Thymus (tissue), 11 donors: Measurements from ENCODE around the gene ZSWIM8. TPM values are rescaled to one million over a fixed set of nuclear protein-coding genes. Genes with fewer than 3 reads are reported as not detected.

Experiments used
- DNase-seq, 9 donors: peaks; one replicate each; pipeline ENCODE4 v3.0.0-alpha.2; 2013; ENCODE audit warnings: low spot score in 9 of 9, low read depth in 6 of 9, missing footprints in 1 of 9
- H3K27ac ChIP-seq, 2 donors: one replicate each; pipeline ENCODE4 v1.5.1; 2013; ENCODE audit warnings: control low read depth in 1 of 2, low read depth in 1 of 2, low read length in 1 of 2, mild to moderate bottlenecking in 1 of 2, moderate library complexity in 1 of 2
- H3K27me3 ChIP-seq, 2 donors: one replicate each; pipeline ENCODE4 v1.5.1; 2013; ENCODE audit warnings: low read length in 1 of 2; ENCODE audit not compliant: control insufficient read depth in 2 of 2, insufficient read depth in 1 of 2
- H3K36me3 ChIP-seq, 2 donors: one replicate each; pipeline ENCODE4 v1.5.1; 2013; ENCODE audit warnings: low read length in 1 of 2, mild to moderate bottlenecking in 1 of 2, moderate library complexity in 1 of 2; ENCODE audit not compliant: control insufficient read depth in 2 of 2, insufficient read depth in 2 of 2
- H3K4me1 ChIP-seq, 2 donors: one replicate each; pipeline ENCODE4 v1.5.1; 2013; ENCODE audit warnings: low read length in 2 of 2; ENCODE audit not compliant: control insufficient read depth in 2 of 2, insufficient read depth in 2 of 2
- H3K4me3 ChIP-seq, 2 donors: one replicate each; pipeline ENCODE4 v1.5.1; 2013; ENCODE audit warnings: low read length in 2 of 2, control low read depth in 1 of 2, mild to moderate bottlenecking in 1 of 2
- H3K9me3 ChIP-seq, 2 donors: one replicate each; pipeline ENCODE4 v1.5.1; 2013; ENCODE audit warnings: low read length in 1 of 2, mild to moderate bottlenecking in 1 of 2; ENCODE audit not compliant: control insufficient read depth in 2 of 2, insufficient read depth in 1 of 2
- WGBS: extraction: QIAGEN DNeasy Blood & Tissue Kit; methylation state at CpG from one replicate; pipeline ENCODE4 v1.1.7; 2013; 5-methylcytosine and 5-hydroxymethylcytosine counted together
- polyA plus RNA-seq: library from polyadenylated mRNA; stranded (reverse); fragments of 200-250 nt; gene quantifications from one replicate; pipeline ENCODE4 v1.2.3, GENCODE V29; 2013
- total RNA-seq: library from RNA; stranded (reverse); fragments of 120-200 nt; gene quantifications from one replicate; pipeline ENCODE4 v1.2.4, GENCODE V29; 2013
- donor health status: healthy.

The ZSWIM8 gene
- total and polyA plus RNA-seq, 2 donors = 27.1 to 106 TPM

DNA sequence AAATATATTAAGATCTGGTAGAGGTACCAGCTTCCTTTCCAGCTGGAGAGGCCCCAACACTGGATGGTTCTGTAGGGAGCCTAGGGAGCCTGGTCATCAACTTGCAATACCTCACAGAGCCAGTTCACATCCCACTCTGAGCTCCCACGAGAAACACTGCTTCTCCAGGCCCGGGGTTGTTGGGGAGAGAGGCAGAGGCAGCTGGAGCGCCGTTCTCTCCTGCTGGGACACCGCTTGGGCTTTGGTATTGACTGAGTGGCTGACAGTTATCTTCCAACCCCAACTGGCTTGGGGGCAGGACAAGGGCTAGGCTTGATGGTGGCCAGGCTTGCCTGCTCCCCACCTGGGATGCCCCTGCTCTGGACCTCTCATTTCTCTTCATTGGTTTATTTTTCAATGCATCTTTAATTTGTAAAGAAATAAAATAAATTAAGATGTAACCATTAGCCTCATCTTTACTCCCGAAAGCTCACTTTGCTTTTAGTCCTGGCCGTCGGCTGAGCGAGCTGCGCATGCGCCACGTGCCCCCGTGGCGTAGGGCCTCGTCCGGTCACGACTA is 13.6 kb upstream of the ZSWIM8 start:
- H3K9me3 ChIP-seq = peaks cover 0 to 3% of the 10 kb centered on the region in 2 donors
- peaks cover 21 to 45% of the 10 kb centered on the region in 2 donors for H3K4me1 ChIP-seq
- no peaks in the 10 kb centered on the region for H3K27me3 ChIP-seq
- DNase-seq = peak in 5 of 9 donors; percentile 50 to 78 (median 69)
- WGBS = 24% methylated on average over 17 of the region's 17 CpGs
- peak overlapping the region; percentile 92 to 98 for H3K27ac ChIP-seq
- peaks cover 17 to 70% of the 10 kb centered on the region in 2 donors for H3K36me3 ChIP-seq
- H3K4me3 ChIP-seq = peak overlapping the region; percentile 78 to 83

DNA sequence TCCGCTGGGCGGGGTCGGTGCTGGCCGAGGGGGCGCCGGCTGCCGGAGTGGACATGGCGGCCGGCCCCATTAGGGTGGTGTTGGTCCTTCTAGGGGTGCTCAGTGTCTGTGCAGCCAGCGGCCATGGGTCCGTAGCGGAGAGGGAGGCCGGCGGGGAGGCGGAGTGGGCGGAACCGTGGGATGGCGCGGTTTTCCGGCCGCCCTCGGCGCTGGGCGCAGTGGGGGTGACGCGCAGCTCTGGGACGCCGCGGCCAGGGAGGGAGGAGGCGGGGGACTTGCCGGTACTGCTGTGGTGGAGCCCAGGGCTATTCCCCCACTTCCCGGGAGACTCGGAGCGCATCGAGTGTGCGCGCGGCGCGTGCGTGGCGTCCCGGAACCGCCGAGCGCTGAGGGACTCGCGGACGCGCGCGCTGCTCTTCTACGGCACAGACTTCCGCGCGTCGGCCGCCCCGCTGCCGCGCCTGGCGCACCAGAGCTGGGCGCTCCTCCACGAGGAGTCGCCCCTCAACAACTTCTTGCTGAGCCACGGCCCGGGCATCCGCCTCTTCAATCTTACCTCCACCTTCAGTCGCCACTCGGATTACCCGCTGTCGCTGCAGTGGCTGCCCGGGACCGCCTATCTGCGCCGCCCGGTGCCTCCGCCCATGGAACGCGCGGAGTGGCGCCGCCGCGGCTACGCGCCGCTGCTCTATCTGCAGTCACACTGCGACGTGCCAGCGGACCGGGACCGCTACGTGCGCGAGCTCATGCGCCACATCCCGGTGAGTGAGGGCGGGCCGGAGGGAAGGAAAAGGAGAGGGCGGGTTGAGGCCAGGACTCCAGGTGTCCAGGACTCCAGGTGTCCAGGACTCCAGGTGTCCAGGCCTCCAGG is 12.9 kb upstream of the ZSWIM8 start:
- peak in 6 of 9 donors; percentile 68 to 89 (median 76) for DNase-seq
- Histone ChIP-seq H3K27ac (peak overlapping the region; percentile 92 to 98), H3K36me3 (peaks cover 14 to 67% of the 10 kb centered on the region in 2 donors), H3K4me3 (peak overlapping the region; percentile 78 to 83), H3K27me3 (no peaks in the 10 kb centered on the region), H3K9me3 (peaks cover 0 to 3% of the 10 kb centered on the region in 2 donors), H3K4me1 (peaks cover 21 to 45% of the 10 kb centered on the region in 2 donors)
- WGBS = under 1% methylated on average over 101 of the region's 101 CpGs

DNA sequence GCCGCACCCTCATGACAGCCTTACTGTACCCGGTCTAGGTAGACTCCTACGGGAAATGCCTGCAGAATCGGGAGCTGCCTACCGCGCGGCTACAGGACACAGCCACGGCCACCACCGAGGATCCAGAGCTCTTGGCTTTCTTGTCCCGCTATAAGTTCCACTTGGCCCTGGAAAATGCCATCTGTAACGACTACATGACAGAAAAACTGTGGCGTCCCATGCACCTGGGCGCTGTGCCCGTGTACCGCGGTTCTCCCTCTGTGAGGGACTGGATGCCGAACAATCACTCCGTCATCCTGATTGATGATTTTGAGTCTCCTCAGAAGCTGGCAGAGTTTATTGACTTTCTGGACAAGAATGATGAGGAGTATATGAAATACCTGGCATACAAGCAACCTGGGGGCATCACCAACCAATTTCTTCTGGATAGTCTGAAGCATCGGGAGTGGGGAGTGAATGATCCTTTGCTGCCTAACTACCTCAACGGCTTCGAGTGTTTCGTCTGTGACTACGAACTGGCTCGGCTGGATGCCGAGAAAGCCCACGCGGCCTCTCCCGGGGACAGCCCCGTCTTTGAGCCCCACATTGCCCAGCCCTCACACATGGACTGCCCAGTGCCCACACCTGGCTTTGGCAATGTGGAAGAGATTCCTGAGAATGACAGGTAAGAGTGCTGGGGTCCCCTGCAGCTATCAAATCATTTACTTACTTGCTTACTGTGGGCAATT is 12.1 kb upstream of the ZSWIM8 start:
- no peak for DNase-seq
- peaks cover 14 to 62% of the 10 kb centered on the region in 2 donors for H3K36me3 ChIP-seq
- H3K27ac ChIP-seq = peak overlapping the region; percentile 92 to 98
- 12% methylated on average over 29 of the region's 29 CpGs for WGBS
- no peaks in the 10 kb centered on the region for H3K27me3 ChIP-seq
- H3K4me3 ChIP-seq = peak overlapping the region; percentile 78 to 83
- peaks cover 0 to 3% of the 10 kb centered on the region in 2 donors for H3K9me3 ChIP-seq
- H3K4me1 ChIP-seq = peaks cover 21 to 45% of the 10 kb centered on the region in 2 donors

DNA sequence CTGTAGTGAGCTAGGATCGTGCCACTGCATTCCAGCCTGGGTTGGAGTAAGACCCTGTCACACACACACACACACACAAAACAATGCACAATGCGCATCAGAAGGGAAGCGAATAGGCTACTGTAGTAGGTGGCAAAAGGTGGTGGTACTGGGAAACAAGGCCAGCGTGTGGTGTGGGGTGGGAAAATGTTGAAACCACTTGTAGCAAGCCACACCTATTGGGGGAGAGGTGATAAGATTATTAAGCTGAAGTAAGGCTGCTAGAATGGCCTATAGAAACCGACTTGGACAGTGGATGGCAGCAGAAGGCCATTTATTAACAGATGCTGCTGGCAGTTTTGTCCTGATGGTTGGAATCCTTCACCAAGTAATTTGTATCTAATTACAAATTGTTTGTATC is 10.8 kb upstream of the ZSWIM8 start:
- H3K36me3 ChIP-seq = peaks cover 18 to 60% of the 10 kb centered on the region in 2 donors

DNA sequence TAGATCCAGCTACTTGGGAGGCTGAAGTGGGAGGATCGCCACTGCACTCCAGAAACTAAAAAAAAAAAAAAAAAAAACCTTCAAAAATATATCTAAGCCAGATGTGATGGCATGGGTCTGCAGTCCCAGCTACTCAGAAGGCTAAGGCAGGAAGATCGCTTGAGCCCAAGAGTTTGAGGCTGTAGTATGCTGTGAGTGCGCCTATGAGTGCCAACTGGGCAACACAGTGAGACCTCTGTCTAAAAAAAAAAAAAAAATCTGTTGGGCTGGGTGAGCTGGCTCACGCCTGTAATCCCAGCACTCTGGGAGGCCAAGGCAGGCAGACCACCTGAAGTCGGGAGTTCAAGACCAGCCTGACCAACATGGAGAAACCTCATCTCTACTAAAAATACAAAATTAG is 6.4 kb upstream of the ZSWIM8 start:
- Histone ChIP-seq H3K27me3 (no peaks in the 10 kb centered on the region), H3K9me3 (no peaks in the 10 kb centered on the region), H3K4me1 (peaks cover 22 to 26% of the 10 kb centered on the region in 2 donors), H3K27ac (no peak overlapping the region), H3K36me3 (peaks cover 4 to 44% of the 10 kb centered on the region in 2 donors), H3K4me3 (no peak overlapping the region)
- no peak for DNase-seq
- 98% methylated on average over 5 of the region's 5 CpGs for WGBS

More for the DNA sequence above, 10.8 kb upstream of the ZSWIM8 start:
- no peak for DNase-seq
- Histone ChIP-seq H3K27me3 (no peaks in the 10 kb centered on the region), H3K27ac (no peak overlapping the region), H3K4me1 (peaks cover 21 to 33% of the 10 kb centered on the region in 2 donors), H3K4me3 (peak overlapping the region in 1 of 2 donors; percentile 4), H3K9me3 (peaks cover 0 to 3% of the 10 kb centered on the region in 2 donors)
- 58% methylated on average over 5 of the region's 5 CpGs for WGBS

DNA sequence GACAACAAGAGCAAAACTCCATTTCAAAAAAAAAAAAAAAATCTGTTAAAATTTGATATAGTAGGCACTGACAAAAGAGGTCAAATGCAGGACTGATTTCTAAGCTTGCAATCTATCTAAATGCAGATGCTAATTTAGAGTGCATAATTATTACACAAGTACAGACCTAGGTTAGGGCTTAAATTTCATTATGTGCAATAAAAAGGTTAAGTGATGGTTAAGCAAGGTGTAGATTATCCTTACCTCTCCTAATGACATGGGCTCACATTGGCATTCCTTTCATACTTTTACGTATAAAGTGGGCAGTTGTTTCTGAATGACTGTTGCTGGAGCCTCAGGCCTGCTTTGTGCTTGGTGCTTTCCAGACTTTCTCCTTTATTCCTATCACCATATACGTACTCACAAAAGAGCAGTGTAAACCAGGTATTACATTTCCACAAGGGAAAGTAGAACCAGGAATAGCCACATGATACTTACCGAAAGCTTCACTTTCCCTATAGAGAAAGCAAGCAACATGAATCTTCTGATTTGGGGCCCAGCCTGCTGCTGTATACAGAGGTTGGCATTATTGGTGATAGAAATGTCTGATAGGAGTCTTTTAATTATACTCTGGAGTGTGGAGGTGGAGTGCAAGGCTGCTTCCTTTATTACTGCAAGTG is 5.7 kb upstream of the ZSWIM8 start:
- no peaks in the 10 kb centered on the region for H3K27me3 ChIP-seq
- H3K36me3 ChIP-seq = peaks cover 4 to 41% of the 10 kb centered on the region in 2 donors
- WGBS = 96% methylated on average over 3 of the region's 3 CpGs
- H3K27ac ChIP-seq = no peak overlapping the region
- DNase-seq = no peak
- peaks cover 17 to 20% of the 10 kb centered on the region in 2 donors for H3K4me1 ChIP-seq
- H3K9me3 ChIP-seq = no peaks in the 10 kb centered on the region
- H3K4me3 ChIP-seq = no peak overlapping the region

DNA sequence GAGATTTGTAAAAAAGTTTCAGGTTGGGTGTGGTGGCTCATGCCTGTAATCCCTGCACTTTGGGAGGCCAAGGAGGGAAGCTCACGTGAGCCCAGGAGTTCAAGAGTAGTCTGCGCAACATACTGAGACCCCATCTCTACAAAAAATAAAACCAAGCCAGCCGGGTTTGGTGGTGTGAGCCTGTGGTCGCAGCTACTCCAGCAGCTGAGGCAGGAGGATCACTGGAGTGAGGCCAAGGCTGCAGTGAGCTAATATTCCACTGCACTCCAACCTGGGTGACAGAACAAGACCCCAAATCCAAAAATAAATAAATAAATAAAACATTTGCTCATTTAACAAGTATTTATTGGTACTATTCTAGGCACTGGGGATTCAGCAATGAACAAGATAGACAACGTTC is 5.1 kb upstream of the ZSWIM8 start:
- no peaks in the 10 kb centered on the region for H3K27me3 ChIP-seq
- H3K9me3 ChIP-seq = no peaks in the 10 kb centered on the region
- no peak overlapping the region for H3K27ac ChIP-seq
- peaks cover 4 to 36% of the 10 kb centered on the region in 2 donors for H3K36me3 ChIP-seq
- peaks cover 16 to 20% of the 10 kb centered on the region in 2 donors for H3K4me1 ChIP-seq
- DNase-seq = no peak
- H3K4me3 ChIP-seq = no peak overlapping the region
- WGBS = 94% methylated on average over 5 of the region's 5 CpGs

DNA sequence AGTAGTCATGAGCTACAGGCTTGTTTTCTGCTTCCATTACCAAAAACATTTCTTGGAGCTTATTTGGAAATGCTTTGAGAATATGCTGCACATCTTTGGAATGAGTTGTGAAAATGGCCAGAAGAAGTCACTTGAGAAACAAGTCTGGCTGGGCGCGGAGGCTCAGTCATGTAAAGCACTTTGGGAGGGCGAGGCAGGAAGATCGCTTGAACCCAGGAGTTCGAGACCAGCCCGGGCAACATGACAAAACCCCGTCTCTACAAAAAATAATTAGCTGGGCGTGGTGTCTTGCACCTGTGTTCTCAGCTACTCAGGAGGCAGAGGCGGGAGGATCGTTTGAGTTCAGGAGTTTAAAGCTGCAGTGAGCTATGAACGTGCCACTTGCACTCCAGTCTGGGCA is 4.4 kb upstream of the ZSWIM8 start:
- WGBS = 46% methylated on average over 11 of the region's 11 CpGs
- no peaks in the 10 kb centered on the region for H3K9me3 ChIP-seq
- H3K4me3 ChIP-seq = peak overlapping the region; percentile 79 to 83
- peak overlapping the region in 1 of 2 donors; percentile 95 for H3K27ac ChIP-seq
- DNase-seq = no peak
- peaks cover 4 to 30% of the 10 kb centered on the region in 2 donors for H3K36me3 ChIP-seq
- H3K27me3 ChIP-seq = no peaks in the 10 kb centered on the region
- H3K4me1 ChIP-seq = peaks cover 12 to 17% of the 10 kb centered on the region in 2 donors
